Measurements from ENCODE around the gene ALKAL2. TPM values are rescaled to one million over a fixed set of nuclear protein-coding genes. Genes with fewer than 3 reads are reported as not detected.
A peak's percentile ranks its signal among the peaks of the same experiment; 100 is the strongest.

The ALKAL2 gene
- total and polyA plus RNA-seq, 2 donors (not counting 3 experiments of a cell fraction or from before 2014, with no cell fraction given), result not detected

DNA sequence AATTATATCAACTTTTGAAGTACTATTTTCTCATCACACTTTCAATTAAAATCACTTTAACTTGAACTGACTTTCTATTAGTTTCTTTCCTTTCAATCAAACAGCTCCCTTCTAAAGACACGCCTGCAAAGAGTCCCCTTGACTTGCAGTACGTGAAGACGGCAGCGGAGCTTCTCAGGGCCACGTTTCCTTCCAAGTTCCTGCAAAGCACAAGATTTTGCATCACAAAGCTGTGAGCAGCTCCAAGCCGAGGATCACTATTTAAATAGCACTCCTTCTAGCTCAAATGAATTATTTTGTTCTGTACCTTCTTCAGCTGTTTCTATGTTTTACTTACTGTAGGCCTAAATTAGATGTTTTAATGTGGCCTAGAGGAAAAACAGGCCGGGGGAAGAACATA, 54.9 kb downstream of the ALKAL2 start:
- CTCF ChIA-PET, result no interaction called here
- FAIRE-seq (peak; percentile 4), DNase-seq (ENCODE audit: low read depth, low spot score) (no peak)
- intact Hi-C loops (cut with micrococcal nuclease), result no loop called here
- dilution Hi-C loops (cut with MboI; ENCODE audit: extremely low pct_ligation_motif_present, low sequenced_read_pairs), result no loop called here
- Histone ChIP-seq H3K4me3 (replicated peaks in 1 of 3; ENCODE audit: insufficient read depth in 1 of 3, low read depth in 1 of 3, low read length in 3 of 3) (no peak overlapping the region), H3K9me3 (replicated peaks; ENCODE audit: control insufficient read depth, insufficient read depth, low read length) (no peaks in the 10 kb centered on the region), H3K36me3 (ENCODE audit: control insufficient read depth in 2 of 2, extremely low read depth in 1 of 2, insufficient read depth in 2 of 2, low read length in 2 of 2) (no peaks in the 10 kb centered on the region), H3K27ac (ENCODE audit: insufficient read depth, low read depth, low read length) (no peak overlapping the region), H3K79me2 (ENCODE audit: control insufficient read depth, insufficient read depth, low read length) (no peaks in the 10 kb centered on the region), H2AFZ (ENCODE audit: low read depth, low read length) (no peak overlapping the region), H3K4me1 (ENCODE audit: control insufficient read depth, extremely low read depth, insufficient read depth, low read length) (no peaks in the 10 kb centered on the region), H3K27me3 (ENCODE audit: control insufficient read depth in 2 of 2, insufficient read depth in 2 of 2, low read length in 2 of 2) (no peaks in the 10 kb centered on the region), H3K4me2 (ENCODE audit: insufficient read depth, low read length) (no peak overlapping the region), H3K9me1 (replicated peaks; ENCODE audit: control insufficient read depth, extremely low read depth, insufficient read depth, low read length) (no peaks in the 10 kb centered on the region), H4K20me1 (replicated peaks; ENCODE audit: control insufficient read depth, extremely low read depth, insufficient read depth, low read length) (no peaks in the 10 kb centered on the region), H3K9ac (replicated peaks; ENCODE audit: extremely low read depth, insufficient read depth, low read length) (no peak overlapping the region)
- TF ChIP-seq POLR2A (IDR thresholded peaks at IDR 0.05; ENCODE audit: low read depth, low read length), result no peak
- TF ChIP-seq JUN (IDR thresholded peaks at IDR 0.05; ENCODE audit: borderline replicate concordance, insufficient read depth, insufficient read length, low read depth), result no peak
- no peak for TF ChIP-seq CTCF (IDR thresholded peaks at IDR 0.05; ENCODE audit: extremely low read depth in 1 of 2, insufficient read depth in 1 of 2, low read depth in 1 of 2, low read length in 2 of 2)
- no peak for TF ChIP-seq POLR2AphosphoS5 (IDR thresholded peaks at IDR 0.05; ENCODE audit: insufficient read depth, low read depth, low read length)
- TF ChIP-seq EZH2 (IDR thresholded peaks at IDR 0.05; ENCODE audit: borderline replicate concordance, low read depth, low read length, severe bottlenecking), result no peak
- no peak for TF ChIP-seq FOS (IDR thresholded peaks at IDR 0.05; ENCODE audit: borderline replicate concordance, insufficient read depth, low read length)
- TF ChIP-seq MYC (IDR thresholded peaks at IDR 0.05; ENCODE audit: low read depth, low read length), result no peak
- TF ChIP-seq, protein P1, sequence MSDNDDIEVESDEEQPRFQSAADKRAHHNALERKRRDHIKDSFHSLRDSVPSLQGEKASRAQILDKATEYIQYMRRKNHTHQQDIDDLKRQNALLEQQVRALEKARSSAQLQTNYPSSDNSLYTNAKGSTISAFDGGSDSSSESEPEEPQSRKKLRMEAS (IDR thresholded peaks at IDR 0.05; ENCODE audit: insufficient read depth, insufficient read length), result no peak
- no peak for TF ChIP-seq GATA2 (IDR thresholded peaks at IDR 0.05; ENCODE audit: insufficient read depth, insufficient read length, low read depth, low read length)
- POLR2A ChIA-PET, result no interaction called here
- BruUV-seq (replicated peaks), result no TSS peak
